Peyer's patch (tissue), 4 donors: ENCODE results near the gene LGALS9B.
"Not testable (repeated sequence)": the region's sequence is repeated elsewhere in the genome, so short reads cannot be mapped to it uniquely, and the experiment has no call there.

Source experiments
- POLR2A ChIP-seq, 2 donors: fragments of 450-650 bp; IDR thresholded peaks; one replicate each; pipeline ENCODE4 v1.5.1; 2017; ENCODE audit warnings: antibody characterized with exemption in 2 of 2, mild to moderate bottlenecking in 2 of 2, moderate library complexity in 2 of 2
- TF ChIP-seq, protein P1 (sequence below), 6 experiments: fragments of 450-650 bp in 4 of 6; fragments of 200-600 bp in 2 of 6; sonication (generic) in 1 of 6; IDR thresholded peaks; one replicate each; pipeline ENCODE4 v1.5.1; 2017 to 2019; ENCODE audit warnings: antibody characterized with exemption in 6 of 6, mild to moderate bottlenecking in 3 of 6, moderate library complexity in 1 of 6

DNA sequence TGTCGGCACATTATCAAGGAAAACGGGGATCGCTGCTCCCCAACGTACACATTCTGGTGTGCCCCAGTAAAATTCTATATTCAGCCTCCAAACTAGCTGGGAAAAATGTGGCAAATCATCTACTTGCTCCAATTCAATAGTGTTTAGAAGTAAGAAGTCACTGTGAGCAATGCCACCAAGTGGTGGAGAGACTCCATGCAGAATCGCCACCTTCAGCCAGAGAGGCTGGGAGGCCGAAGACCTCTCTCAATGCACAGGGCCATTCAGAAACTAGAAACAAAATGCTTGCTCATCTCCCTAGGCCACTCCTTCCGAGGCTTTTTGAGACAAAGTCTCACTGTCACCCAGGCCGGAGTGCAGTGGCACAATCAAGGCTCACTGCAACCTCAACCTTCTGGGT, 48.5 kb downstream of the LGALS9B start:
- TF ChIP-seq, protein P1, sequence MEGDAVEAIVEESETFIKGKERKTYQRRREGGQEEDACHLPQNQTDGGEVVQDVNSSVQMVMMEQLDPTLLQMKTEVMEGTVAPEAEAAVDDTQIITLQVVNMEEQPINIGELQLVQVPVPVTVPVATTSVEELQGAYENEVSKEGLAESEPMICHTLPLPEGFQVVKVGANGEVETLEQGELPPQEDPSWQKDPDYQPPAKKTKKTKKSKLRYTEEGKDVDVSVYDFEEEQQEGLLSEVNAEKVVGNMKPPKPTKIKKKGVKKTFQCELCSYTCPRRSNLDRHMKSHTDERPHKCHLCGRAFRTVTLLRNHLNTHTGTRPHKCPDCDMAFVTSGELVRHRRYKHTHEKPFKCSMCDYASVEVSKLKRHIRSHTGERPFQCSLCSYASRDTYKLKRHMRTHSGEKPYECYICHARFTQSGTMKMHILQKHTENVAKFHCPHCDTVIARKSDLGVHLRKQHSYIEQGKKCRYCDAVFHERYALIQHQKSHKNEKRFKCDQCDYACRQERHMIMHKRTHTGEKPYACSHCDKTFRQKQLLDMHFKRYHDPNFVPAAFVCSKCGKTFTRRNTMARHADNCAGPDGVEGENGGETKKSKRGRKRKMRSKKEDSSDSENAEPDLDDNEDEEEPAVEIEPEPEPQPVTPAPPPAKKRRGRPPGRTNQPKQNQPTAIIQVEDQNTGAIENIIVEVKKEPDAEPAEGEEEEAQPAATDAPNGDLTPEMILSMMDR (IDR thresholded peaks at IDR 0.05) = not testable (repeated sequence)
- TF ChIP-seq POLR2A (IDR thresholded peaks at IDR 0.05) = not testable (repeated sequence)
